Stimulated activated CD4-positive, alpha-beta T cell treated with anti-CD3 and anti-CD28 coated beads, TNF-alpha, amount 100 ng/mL, for 48 hours (primary cell): ENCODE results near the gene BATF3.
"Not testable (repeated sequence)": the region's sequence is repeated elsewhere in the genome, so short reads cannot be mapped to it uniquely, and the experiment has no call there.

Experiments used
- DNase-seq, 3 donors: peaks; one replicate each; pipeline ENCODE4 v3.0.0-alpha.2; 2020; ENCODE audit warnings: low read depth in 3 of 3

BATF3 gene

DNA sequence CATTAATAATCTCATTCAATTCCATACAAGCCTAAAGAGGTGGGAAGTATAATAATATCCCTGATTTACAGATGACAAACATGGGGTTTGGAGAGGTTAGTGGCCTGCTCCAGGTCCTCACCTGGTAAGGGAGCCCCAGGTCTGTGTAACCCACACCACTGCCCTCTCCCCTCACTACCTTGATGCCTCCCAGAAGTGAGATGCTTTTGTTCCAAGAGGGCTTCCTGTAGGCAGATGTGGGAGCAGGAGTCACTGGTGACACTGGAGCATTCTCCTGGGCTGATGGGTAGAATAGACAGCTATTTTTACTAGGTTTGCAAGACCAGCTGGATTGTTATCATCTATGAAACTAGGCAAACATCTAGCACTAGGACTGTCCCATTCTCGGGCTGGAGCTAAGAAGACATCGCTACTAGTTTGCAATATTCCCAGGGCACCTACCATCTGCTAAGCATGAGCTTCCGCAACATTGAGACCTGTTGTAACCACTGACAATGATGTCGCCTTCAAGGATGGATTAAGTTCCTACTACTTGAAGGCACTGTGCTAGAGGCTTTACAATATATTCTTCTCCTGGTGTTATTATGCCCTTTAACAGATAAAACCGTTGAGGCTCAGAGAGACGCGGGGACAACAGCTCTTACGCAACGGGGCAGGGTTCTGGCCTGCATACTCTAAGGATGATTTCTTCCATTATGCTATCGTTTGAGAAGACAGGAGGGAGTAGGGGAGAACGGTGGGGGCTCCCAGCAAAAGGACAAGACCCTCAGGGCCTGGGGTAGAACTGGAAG is 35.0 kb downstream of the BATF3 start:
- DNase-seq: no peak

DNA sequence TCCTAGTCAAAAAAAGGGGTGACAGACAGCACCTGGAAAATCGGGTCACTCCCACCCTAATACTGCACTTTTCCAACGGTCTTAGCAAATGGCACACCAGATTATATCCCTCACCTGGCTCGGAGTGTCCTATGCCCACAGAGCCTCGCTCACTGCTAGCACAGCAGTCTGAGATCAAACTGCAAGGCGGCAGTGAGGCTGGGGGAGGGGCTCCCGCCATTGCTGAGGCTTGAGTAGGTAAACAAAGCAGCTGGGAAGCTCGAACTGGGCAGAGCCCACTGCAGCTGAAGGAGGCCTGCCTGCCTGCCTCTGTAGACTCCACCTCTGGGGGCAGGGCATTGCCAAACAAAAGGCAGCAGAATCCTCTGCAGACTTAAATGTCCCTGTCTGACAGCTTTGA is 41.4 kb downstream of the BATF3 start:
- not testable (repeated sequence) for DNase-seq

DNA sequence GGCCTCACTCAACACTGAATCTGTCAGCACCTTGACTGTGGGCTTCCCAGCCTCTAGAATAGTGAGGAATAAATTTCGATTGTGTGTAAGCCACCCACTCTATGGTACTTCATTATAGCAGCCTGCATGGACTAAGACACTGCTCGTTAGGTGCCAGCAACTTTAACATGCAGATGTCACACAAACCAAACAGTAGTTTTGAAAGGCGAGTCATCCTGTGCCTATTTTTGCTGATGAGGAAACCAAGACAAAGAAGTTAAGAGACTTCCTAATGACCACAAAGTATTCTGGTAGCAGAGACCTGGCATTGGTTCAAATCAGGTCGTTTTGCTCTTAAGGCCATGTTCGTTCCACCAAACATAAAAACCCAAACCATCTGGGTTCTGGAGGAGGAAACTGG is 42.9 kb downstream of the BATF3 start:
- no peak for DNase-seq

DNA sequence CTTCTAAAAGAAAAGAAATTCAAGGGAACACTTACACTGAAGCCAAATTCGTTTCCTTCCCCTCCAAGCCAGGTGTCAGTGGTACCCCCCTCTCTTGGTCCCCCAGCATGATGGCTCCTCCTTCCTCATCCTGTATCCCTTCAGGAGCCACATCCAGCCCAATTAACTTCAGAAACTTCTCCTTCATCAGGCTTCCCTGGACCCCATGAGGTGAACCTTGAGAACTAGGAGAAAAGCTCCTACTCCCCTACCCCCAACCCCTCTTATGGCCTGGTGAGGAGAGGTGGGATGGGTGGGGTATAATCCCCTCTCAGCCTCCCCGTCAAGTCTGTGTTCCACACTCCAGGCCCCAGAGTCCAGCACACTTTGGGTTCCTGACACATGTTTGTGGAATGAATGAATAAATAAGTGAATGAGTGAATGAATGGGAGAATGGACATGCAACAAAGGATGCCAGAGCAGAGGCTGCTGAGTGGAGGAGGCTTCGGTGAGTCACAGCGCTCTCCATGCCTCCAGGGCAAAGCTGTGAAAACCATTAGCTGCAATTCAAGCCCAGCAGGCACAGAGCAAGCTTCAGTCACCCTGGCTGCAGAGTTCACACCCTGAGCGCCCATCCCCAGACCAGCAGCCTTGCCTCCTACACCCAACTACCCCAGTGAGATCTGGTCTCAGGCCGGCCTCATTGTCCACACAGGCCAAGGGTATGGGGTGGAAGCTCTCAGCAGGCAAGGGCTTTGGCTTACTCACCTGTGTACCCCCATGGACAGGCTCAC is 43.8 kb downstream of the BATF3 start:
- no peak for DNase-seq

DNA sequence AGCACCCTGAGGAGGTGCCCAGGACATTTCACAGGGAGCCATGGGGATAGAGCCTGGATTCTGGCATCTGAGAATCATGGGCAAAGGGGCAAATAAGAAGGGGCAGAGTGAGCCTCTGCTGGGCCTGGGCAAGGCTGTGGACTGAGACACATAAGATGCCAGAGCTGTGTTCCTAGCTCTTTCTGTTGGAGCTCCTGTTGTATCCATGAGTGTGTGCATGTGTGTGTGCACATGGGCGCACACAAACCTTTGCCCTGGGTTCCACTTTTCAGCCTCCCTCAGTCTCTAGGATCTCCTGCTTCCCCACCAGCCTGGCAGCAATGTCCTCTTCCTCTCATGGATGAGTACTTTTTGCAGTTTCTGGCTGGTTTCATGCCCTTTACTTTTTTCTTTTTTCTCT is 47.0 kb downstream of the BATF3 start:
- DNase-seq: no peak

DNA sequence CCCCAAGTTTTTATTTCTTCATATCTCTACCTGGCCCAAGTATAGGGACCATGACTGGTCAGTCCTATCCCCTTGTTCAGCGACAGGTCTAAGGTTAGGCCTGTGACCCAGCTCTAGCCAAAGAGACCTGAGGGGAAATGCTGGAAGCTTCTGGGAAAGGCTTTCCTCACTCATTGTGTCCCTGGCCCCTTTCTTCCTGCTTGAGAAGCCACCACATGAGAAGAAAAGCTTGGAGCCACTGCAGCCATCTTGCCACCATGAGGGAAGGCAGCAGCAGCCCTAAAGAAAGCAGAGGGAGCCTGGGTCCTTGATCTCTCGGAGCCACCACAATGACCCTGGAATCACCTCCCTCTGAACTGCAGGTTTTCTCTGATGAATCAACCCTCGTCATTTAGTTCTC is 47.7 kb downstream of the BATF3 start:
- DNase-seq: no peak

DNA sequence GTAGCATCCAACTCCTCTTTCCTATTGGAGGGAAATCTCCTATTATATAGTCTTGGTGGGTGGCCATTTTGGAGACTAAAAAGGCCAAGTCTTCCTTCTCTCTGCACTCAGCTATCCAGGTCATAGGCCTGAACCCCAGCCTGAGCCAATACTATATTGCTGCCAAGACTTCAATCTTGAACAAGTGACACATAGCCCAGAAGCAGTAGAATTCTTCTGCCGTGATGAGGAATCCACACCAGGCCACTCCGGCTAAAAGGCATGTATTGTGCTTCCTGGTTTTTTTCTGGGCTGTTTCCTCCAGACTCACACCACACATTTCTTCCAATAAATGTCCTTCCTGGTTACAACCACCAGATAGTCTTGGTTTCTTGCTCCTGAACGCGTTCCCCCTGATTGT is 48.1 kb downstream of the BATF3 start:
- no peak for DNase-seq

DNA sequence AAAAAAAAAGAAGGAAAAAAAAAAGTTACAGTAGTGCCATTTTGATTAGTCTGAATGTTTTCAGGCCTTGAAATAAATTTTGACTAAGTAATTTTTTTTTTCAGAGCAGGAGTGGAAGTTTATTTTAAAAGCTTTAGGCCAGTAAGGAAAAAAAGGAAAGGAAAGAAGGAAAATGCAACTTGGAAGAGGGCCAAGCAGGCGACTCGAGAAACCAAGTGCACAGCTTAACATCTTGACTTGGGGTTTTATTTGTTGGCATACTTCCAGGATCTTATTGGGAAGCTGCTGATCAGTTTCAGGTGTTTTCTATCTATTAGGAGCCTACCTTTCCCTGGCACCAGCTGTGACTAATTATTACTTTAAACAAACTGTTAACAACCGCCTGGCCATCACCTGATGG is 49.4 kb downstream of the BATF3 start:
- no peak for DNase-seq

DNA sequence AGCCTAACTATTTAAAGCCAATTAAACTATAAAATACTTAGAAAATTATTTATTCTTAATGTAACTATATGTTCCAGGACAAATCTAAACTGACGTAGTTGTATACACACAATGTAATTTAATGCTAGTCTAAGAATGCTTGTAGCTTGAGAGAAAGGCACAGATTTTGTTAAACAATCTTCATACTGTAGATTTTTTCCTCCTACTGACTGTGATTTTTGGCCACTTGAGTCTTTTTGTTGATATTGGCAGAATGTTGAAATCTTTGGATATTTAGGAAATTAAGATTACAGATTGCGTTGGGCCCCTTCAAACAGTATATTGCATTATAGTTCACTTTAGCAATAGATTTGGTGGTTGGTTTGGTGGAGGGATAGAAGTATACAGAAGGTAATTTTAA is 50.6 kb downstream of the BATF3 start:
- DNase-seq: no peak

DNA sequence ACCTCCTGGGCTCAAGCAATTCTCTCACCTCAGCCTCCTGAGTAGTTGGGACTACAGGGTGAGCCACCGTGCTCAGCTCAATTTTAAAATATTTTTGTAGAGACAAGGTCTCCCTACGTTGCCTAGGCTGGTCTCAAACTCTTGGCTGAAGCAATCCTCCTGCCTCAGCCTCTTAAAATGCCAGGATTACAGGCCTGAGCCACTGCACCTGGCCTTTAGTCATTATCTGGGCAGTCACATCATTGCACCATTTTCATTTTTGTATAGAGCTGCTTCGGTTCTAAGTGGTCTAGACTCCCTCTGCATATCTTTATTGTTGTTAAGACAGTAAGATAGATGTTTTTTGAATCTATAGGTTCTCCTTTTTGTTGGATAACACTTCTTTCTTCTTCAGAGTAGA is 51.2 kb downstream of the BATF3 start:
- DNase-seq: no peak

DNA sequence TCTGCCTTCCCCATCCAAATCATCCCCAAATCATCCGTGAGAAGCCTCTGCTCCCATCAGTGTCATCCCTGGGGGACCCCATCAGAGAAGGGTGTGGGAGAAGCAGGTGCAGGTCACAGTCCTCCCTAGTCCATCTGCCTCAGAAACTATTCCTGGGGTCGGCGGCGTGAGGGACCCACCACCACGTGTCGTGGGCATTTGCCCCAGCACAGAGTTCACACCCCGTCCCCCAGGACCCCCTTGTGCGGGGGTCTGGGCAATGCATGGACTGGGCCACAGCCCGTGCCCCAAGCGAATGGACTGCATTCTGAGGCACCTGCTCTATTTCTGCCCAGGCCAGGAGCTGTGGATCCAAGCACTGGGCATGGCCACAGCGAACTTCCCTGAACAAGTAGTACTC is 52.6 kb downstream of the BATF3 start:
- no peak for DNase-seq

DNA sequence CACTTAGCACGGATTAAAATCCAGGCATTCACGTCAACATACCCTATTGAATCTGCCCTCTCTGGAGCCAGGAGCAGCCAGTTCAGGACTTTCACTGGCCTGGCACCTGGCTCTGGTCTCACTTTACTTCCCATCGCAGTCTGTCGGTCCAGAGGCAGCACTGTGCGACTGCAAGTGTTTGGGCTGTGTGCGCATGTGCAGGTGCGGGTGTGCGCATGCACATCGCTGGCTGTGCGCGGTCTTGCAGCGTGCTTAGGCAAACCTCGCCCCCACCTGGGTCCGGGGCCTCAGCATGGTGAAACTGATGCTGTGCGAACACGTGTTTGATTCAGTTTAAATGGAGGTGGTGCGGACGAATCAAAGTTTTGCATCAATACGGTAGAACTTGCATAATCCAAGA is 53.1 kb downstream of the BATF3 start:
- no peak for DNase-seq

DNA sequence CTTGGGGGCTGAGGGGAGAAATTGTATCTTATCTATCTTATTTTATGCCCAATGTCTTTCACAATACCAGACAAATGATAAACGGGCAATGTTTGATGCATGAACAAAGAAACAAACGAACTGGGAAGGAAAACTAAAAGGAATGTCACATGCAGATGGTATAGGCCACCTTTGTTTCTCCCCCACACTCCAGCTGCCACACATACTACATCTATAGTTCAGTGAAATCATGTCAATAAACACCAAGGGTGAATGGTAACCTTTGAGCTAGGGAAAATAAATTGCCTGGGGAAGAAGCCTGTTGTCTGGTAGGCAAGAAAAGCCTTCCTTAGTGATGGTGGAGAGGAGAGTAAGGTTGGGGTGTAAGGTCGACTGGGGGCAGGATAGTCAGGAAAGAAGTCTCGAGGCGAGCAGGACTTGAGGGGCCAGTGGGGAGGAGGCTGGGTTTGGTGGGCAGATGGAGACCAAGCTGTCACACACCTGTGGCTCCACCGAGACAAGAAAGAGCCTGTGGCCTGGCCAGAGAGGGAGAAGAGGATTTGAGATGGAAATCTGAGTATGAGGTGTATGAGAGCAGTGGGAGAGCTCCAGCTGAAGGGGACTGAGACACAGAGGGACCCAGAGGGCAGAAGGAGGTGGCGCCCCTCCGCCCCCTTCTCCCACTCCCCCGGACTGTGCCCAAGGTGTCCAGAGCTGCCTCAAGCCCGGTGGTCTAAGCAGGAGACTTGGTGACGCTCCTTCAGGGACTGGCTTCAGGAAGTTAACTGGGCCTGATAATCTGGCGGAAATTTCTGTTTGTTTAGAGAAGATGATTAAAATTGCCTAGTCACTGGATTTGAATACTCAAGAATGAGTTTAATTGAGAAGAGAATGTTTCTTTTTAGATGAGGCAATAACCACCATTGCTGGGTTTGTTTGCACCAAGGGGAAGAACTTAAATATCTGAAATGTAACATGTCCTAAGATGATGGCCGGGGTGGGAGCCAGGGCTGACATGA is 53.8 kb downstream of the BATF3 start:
- DNase-seq: no peak

DNA sequence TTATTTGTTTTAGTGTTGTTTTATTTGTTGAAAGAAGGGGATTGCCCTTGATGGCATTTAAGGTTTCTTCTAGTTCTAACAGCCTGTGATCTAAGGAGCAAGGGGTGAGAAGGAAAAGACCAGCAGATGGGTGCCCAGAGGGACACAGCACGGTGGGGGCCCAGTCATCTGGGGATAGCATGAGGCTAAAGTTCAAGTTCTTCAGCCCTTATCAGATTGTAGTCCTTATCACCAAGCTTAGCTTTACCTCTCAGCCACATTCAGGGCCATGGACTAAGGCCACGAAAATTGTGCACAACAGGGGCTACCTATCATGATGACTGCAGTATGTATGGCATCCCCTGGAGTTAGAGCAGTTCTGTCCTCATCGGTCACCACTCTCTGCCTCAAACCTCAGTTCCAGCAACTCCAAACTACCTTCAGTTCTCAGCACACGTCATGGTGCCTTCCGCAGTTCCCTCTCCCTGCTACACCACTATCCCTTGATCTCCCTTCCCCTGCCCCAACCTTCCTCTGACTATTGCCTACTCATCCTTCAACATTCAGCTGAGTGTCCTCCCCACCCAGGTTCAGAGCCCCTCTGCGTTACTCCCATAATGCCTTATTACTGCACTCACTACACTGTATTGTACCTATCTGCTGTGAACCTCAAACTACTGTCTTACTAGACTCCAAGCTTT is 54.6 kb downstream of the BATF3 start:
- DNase-seq: no peak

DNA sequence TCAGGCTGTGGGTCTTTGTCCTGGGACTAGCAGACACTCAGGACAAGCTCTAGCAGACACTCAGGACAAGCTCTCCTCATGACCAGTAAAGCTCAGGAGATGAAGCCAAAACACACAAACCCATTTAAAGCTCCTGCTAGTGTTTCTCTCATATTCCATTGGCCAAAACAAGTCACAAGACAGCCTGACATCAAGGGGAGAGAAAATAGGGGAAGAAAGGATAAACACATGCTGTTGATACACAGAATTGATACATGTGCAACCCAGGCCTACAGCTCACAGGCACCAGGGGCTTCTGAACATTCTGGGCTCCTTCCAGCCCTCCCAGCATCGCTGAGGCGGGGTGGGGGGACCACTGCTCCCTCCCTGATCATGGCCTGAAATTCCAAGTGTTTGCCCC is 55.8 kb downstream of the BATF3 start:
- DNase-seq: no peak

DNA sequence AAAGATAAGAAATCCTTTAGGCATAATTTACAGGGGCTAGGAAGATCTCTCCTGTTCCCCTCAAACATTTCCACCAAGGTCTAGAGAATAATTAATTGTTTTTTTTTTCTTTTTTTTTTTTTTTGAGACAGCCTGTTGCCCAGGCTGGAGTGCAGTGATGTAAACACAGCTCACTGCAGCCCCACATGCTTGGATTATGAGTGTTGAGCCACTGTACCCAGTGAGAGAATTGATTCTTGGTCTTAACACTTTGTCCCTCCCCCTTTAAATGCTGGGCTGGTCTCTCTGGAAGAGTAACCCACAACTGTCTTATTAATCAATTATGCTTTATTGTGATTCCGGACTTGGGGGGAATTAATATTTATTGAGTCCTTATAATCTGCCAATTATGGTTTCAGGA is 57.7 kb downstream of the BATF3 start:
- no peak for DNase-seq

DNA sequence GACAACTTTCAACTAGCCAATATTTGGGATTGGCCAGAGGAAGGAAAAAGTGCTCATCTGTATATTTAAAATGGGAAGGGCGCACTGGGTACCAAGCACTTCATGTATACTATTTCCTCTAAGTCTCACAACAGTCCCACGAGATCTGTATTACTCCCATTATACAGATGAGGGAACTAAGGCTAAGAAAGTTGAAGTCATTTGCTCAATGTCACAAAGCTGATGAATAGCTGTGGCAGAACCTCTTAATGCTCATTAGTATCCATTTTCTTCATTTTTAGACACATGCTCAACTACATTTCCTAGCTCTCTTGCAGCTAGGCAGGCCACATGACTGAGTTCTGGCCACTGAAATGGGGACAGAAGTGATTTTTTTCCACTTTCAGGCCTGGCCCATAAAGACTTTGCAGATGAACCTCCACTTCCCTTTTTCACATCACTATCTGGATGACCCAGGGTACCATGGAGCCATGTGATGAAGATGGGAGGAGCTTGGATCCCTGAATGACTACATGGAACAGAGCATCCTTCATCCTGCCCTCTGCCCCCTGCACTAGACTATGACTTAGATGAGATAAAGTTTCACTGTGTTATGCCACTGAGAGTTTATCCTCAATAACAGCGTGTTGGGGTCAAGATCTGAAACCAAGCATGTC is 59.3 kb downstream of the BATF3 start:
- no peak for DNase-seq

DNA sequence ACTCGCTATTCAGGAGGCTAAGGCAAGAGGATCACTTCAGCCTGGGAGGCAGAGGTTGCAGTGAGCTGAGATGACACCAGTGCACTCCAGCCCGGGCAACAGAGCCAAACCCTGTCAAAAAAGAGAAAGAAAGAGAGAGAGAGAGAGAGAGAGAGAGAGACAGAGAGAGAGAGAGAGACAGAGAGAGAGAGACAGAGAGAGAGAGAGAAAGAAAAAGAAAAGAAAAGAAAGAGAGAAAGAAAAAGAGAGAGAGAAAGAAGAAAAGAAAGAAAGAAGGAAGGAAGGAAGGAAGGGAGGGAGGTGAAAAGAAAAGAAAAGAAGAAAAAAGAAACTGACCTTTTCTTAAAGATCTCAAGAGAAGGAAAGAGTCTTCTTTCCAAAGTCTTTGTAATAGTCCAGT is 60.1 kb downstream of the BATF3 start:
- not testable (repeated sequence) for DNase-seq

DNA sequence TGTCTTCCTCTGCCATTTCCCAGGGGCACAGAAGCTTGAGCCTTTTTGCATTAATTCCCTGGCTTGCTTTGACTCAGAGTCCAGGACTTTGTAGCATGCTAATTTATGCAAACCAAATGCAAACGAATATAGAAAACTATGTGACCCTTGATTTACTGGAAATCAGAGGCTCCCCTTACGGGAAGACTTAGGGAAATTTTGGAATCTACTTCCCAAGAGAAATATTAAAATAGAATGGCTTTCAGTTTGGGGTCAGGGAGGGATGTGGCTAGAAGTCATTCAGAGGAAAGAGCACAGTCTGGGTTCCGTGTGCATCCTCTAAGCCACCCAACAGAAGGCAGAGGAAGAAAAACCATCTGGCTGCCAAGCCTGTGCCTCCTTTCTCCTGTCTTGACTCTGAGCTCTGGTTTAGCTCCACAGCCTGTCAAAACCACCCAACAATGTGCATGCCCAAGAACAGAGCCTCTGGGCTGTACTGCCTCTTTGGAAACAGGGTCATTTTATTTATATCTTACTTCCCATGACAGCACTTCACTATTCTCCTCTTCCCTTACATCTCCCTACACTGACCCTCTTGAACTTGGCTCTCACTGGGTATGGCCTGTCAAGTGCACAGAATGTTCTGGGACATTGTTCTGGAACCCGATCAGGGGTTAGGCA is 61.0 kb downstream of the BATF3 start:
- no peak for DNase-seq

DNA sequence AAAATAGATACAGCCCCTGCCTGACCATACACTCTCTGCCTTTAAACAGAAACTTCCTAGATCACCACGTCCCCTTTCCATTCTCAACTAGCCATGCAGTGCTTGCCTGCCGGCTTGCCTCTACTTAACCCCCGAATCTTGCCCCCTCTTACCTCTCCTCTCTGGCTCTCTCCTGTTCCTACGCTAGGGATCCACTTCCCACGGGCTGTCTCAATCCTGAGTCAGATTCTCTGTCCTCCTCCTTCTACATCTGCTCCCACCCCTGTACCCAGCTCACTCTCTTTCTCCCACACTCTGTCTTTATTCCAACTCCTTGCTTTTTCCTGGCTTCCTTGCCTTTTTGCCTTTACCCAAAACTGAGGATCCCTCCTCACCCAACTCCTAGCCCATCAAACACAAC is 61.7 kb downstream of the BATF3 start:
- no peak for DNase-seq
